ENCODE data around the gene ZNF391. TPM values are rescaled to one million over a fixed set of nuclear protein-coding genes. Genes with fewer than 3 reads are reported as not detected.

ZNF391 gene
- total RNA-seq (2021; fragmentation: NEBNext Ultra II Directional; extraction: Animal tissue kit (Norgen Biotek cat#: 25700)): under 1 TPM; 0.46 to 0.82 (median 0.60) TPM
- long read RNA-seq, partial matches to known transcripts: 0 of 1 reads
- long read RNA-seq, other reads (novel, unspliced or antisense): 1 of 1 reads

DNA sequence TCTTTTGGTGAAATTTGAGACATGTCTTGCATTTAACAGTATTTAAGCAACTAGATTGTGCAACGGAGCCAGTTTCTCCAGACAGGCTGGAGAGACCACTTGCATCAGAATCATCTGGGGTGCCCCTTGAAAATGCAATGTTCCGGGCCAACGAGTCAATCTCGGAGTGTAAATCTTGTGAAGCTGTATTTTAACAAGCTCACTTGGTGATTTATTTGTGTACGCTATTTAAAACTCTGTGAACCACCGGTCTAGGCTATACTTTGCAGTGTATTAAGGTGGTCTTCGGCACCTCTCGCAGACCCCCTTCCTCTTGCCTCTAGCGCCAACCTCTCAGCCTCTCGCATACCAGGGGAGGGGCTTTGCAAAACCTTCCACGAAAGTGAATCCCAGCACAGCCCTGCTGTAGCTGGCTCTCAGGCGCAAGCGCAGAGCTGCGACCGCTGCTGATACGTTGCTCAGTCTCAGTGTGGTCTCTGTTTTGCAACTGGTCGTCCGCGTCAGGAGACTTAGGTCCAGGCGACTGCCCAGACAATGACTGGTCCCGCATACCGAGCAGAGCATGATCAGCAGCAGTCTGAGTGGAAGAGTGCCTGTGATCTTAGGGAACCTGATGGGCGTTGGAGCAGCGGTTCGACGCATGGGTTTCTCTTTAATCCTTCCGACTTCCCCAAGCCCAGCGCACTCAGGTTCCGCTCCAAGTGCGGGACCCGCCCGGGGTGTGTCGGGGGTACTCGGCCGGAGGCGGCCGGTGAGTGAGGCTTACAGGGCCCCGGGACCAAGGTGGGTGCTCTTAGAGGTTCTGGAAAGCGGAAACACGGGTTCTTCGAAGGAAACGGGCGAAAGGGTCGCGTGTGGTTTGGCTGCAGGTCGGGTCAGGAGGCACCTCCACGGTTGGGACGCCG, at the start of gene ZNF391:
ZNF391 (plus strand) TSS at position 467 of the 905 bp plus-strand sequence. CDS start 11,612 bp downstream, outside the sequence.
- H3K27ac Mint-ChIP-seq: peak within 1 kb of the TSS; percentile 88
- no peak for TF ChIP-seq CTCF (IDR thresholded peaks at IDR 0.05)
- H3K9me3 Mint-ChIP-seq: peaks cover 8% of the 10 kb centered on the region
- H3K4me3 Mint-ChIP-seq: peak within 1 kb of the TSS; percentile 98
- H3K36me3 Mint-ChIP-seq (ENCODE audit: low read depth): 0 out of 2 replicates have a peak, but pooled peaks cover under 1% of the 10 kb centered on the region
- peak; percentile 90 for DNase-seq
- H3K27me3 Mint-ChIP-seq (ENCODE audit: insufficient read depth): no peaks in the 10 kb centered on the region
- H3K4me1 Mint-ChIP-seq (ENCODE audit: low read depth): peaks cover 17% of the 10 kb centered on the region

- peaks cover 4% of the 10 kb centered on the region; the same call in 1 of the 2 replicates for H3K36me3 Mint-ChIP-seq (ENCODE audit: low read depth)
- no peak overlapping the region for H3K4me3 Mint-ChIP-seq
- H3K27ac Mint-ChIP-seq: no peak overlapping the region
- no peak for TF ChIP-seq CTCF (IDR thresholded peaks at IDR 0.05)
- H3K4me1 Mint-ChIP-seq (ENCODE audit: low read depth): no peaks in the 10 kb centered on the region
- H3K9me3 Mint-ChIP-seq: peaks cover 15% of the 10 kb centered on the region
- no peak for DNase-seq
- H3K27me3 Mint-ChIP-seq (ENCODE audit: insufficient read depth): no peaks in the 10 kb centered on the region; the same call in 1 of the 2 replicates
Measured at GRCh38 chr6:27352850-27353249, 35.7 kb upstream of the ZNF391 start.

DNA sequence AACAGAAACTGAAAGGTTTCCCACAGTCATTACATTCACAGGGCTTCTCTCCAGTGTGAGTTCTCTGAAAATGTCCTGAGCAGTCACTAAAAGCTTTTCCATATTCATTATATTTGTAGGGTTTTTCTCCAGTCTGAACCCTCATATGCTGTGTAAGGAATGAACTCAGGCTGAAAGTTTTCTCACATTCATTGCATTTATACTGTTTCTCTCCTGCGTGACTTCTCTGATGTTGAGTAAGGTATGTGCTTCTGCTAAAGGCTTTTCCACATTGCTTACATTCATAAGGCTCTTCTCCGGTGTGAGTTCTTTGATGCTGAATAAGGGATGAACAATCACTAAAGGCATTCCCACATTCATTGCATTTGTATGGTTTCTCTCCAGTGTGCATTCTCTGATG, 29.8 kb upstream of the ZNF391 start:
- Mint-ChIP-seq H3K4me3 (no peak overlapping the region), H3K9me3 (peaks cover 37% of the 10 kb centered on the region), H3K27me3 (ENCODE audit: insufficient read depth) (no peaks in the 10 kb centered on the region), H3K4me1 (ENCODE audit: low read depth) (no peaks in the 10 kb centered on the region), H3K36me3 (ENCODE audit: low read depth) (peaks cover 6% of the 10 kb centered on the region), H3K27ac (no peak overlapping the region)
- no peak for TF ChIP-seq CTCF (IDR thresholded peaks at IDR 0.05)
- no peak for DNase-seq

DNA sequence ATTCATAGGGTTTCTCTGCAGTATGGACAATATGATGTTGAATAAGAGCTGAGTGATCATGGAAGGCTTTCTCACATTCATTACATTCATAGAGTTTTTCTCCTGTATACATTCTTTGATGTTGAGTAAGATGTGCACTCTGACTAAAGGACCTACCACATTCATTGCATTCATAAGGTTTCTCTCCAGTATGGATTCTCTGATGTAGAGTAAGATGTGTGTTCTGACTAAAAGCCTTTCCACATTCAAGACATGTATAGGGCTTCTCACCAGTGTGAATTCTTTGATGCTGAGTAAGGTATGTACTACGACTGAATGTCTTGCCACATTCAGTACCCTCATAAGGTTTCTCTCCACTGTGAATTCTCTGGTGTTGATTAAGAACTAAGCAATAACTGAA, 29.3 kb upstream of the ZNF391 start:
- Mint-ChIP-seq H3K4me1 (ENCODE audit: low read depth) (no peaks in the 10 kb centered on the region), H3K27ac (no peak overlapping the region), H3K9me3 (peaks cover 37% of the 10 kb centered on the region), H3K4me3 (no peak overlapping the region), H3K36me3 (ENCODE audit: low read depth) (peaks cover 6% of the 10 kb centered on the region), H3K27me3 (ENCODE audit: insufficient read depth) (no peaks in the 10 kb centered on the region)
- no peak for DNase-seq
- TF ChIP-seq CTCF (IDR thresholded peaks at IDR 0.05): no peak

- Mint-ChIP-seq H3K27ac (no peak overlapping the region), H3K4me3 (no peak overlapping the region), H3K27me3 (ENCODE audit: insufficient read depth) (no peaks in the 10 kb centered on the region), H3K9me3 (peaks cover 13% of the 10 kb centered on the region; the same call in 1 of the 2 replicates), H3K36me3 (ENCODE audit: low read depth) (no peaks in the 10 kb centered on the region), H3K4me1 (ENCODE audit: low read depth) (no peaks in the 10 kb centered on the region)
- no peak for DNase-seq
- TF ChIP-seq CTCF (IDR thresholded peaks at IDR 0.05): no peak
Measured at GRCh38 chr6:27368202-27368601, 20.4 kb upstream of the ZNF391 start.
